ENCODE measurements around the gene PIEZO1.

- TF ChIP-seq CTCF (IDR thresholded peaks at IDR 0.05): no peak
- TF ChIP-seq ZFX (IDR thresholded peaks at IDR 0.05; ENCODE audit: borderline replicate concordance): no peak
Observed at GRCh38 chr16:88686439-88687253, 98.4 kb downstream of the PIEZO1 start, which contains the start of gene SNAI3.

Data from 22Rv1 (cell line).